Sigmoid colon (tissue), 7 donors: ENCODE measurements around the gene C11orf16. TPM values are rescaled to one million over a fixed set of nuclear protein-coding genes. Genes with fewer than 3 reads are reported as not detected.

ENCODE experiments used
- DNase-seq: peaks from one replicate; pipeline ENCODE4 v3.0.0-alpha.2; 2019
- H3K27ac ChIP-seq, 4 donors: fragments of 200-600 bp; sonication (generic); one replicate each; pipeline ENCODE4 v1.5.1; 2016 to 2019; ENCODE audit warnings: mild to moderate bottlenecking in 1 of 4
- H3K27me3 ChIP-seq, 3 donors: fragments of 200-600 bp; sonication (generic); one replicate each; pipeline ENCODE4 v1.5.1; 2019; ENCODE audit warnings: mild to moderate bottlenecking in 1 of 3
- H3K36me3 ChIP-seq, 4 donors: fragments of 200-600 bp; sonication (generic); one replicate each; pipeline ENCODE4 v1.5.1; 2016 to 2019
- H3K4me1 ChIP-seq, 4 donors: fragments of 200-600 bp; sonication (generic); one replicate each; pipeline ENCODE4 v1.5.1; 2017 to 2019
- H3K4me3 ChIP-seq, 4 donors: fragments of 200-600 bp; sonication (generic); one replicate each; pipeline ENCODE4 v1.5.1; 2017 to 2019; ENCODE audit warnings: mild to moderate bottlenecking in 2 of 4, moderate library complexity in 1 of 4
- H3K9me3 ChIP-seq, 4 donors: fragments of 200-600 bp in 3 of 4; sonication (generic) in 3 of 4; one replicate each; pipeline versions ENCODE4 v1.5.1 to v1.6.1; 2013 to 2019
- EP300 ChIP-seq, 4 donors: sonication (generic); formaldehyde crosslinking; IDR thresholded peaks; one replicate each; pipeline ENCODE4 v1.6.1; 2017; ENCODE audit warnings: antibody characterized with exemption in 4 of 4
- POLR2A ChIP-seq, 2 donors: fragments of 450-650 bp; IDR thresholded peaks; one replicate each; pipeline ENCODE4 v1.6.1; 2016; ENCODE audit warnings: antibody characterized with exemption in 2 of 2, mild to moderate bottlenecking in 2 of 2, moderate library complexity in 2 of 2
- POLR2AphosphoS5 ChIP-seq, 4 donors: sonication (generic); formaldehyde crosslinking; IDR thresholded peaks; one replicate each; pipeline ENCODE4 v1.6.1; 2017; ENCODE audit warnings: antibody characterized with exemption in 4 of 4
- WGBS, 2 donors: extraction: QIAGEN DNeasy Blood & Tissue Kit; methylation state at CpG; one replicate each; pipeline ENCODE4 v1.1.7; 2013; 5-methylcytosine and 5-hydroxymethylcytosine counted together
- intact Hi-C: fragments of 100-400 bp; cut with DNase I; formaldehyde crosslinking; loops from one replicate; pipeline ENCODE4 v1.15.1; 2023
- polyA plus RNA-seq, 3 donors: library from polyadenylated mRNA; stranded (reverse); fragments of 200-250 nt; gene quantifications; one replicate each; pipeline ENCODE4 v1.2.3, GENCODE V29; 2013
- total RNA-seq, 4 donors: library from RNA; depleted of rRNA; stranded (reverse); fragments of >200 nt; gene quantifications; one replicate each; pipeline ENCODE4 v1.1.0, GENCODE V29; 2016
- TF ChIP-seq, protein P1 (sequence below), 4 experiments: fragments of 450-650 bp in 3 of 4; fragments of 200-600 bp in 1 of 4; IDR thresholded peaks; one replicate each; pipeline ENCODE4 v1.5.1; 2016 to 2019; ENCODE audit warnings: antibody characterized with exemption in 4 of 4, mild to moderate bottlenecking in 3 of 4, moderate library complexity in 2 of 4
- donor health status: healthy with polysubstance abuse.
- donor health status: Bipolar disorder and iron deficiency.
- donor health status: healthy.

The C11orf16 gene
- total and polyA plus RNA-seq, 7 donors = not detected

DNA sequence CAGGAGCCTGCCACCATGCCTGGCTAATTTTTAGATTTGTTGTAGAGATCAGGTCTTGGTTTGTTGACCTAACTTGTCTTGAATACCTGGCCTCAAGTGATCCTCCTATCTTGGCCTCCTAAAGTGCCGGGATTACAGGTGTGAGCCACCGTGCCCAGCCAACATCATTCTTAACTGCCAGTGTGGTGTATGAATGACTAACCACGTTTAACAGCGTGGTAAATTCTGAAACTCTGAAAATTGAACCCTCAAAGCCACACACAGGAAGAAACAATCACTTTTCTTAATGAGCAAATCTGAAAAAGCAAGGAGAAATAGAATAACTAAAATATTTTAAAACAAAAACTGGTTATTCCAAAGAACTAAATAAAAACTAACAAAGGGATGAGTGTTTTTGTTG is 24.1 kb upstream of the C11orf16 start:
- Histone ChIP-seq H3K4me1 (peaks cover 0 to 21% (median 16%) of the 10 kb centered on the region in 4 donors), H3K27me3 (no peaks in the 10 kb centered on the region), H3K27ac (no peak overlapping the region), H3K4me3 (no peak overlapping the region), H3K9me3 (no peaks in the 10 kb centered on the region), H3K36me3 (peaks cover 6 to 50% (median 14%) of the 10 kb centered on the region in 4 donors)
- 80 to 89% methylated on average over 4 of the region's 4 CpGs for WGBS, 2 donors
- intact Hi-C loops = no loop called here
- DNase-seq = no peak
- TF ChIP-seq, protein P1, sequence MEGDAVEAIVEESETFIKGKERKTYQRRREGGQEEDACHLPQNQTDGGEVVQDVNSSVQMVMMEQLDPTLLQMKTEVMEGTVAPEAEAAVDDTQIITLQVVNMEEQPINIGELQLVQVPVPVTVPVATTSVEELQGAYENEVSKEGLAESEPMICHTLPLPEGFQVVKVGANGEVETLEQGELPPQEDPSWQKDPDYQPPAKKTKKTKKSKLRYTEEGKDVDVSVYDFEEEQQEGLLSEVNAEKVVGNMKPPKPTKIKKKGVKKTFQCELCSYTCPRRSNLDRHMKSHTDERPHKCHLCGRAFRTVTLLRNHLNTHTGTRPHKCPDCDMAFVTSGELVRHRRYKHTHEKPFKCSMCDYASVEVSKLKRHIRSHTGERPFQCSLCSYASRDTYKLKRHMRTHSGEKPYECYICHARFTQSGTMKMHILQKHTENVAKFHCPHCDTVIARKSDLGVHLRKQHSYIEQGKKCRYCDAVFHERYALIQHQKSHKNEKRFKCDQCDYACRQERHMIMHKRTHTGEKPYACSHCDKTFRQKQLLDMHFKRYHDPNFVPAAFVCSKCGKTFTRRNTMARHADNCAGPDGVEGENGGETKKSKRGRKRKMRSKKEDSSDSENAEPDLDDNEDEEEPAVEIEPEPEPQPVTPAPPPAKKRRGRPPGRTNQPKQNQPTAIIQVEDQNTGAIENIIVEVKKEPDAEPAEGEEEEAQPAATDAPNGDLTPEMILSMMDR (IDR thresholded peaks at IDR 0.05) = no peak
- TF ChIP-seq EP300 (IDR thresholded peaks at IDR 0.05) = no peak
- TF ChIP-seq POLR2AphosphoS5 (IDR thresholded peaks at IDR 0.05) = no peak
- TF ChIP-seq POLR2A (IDR thresholded peaks at IDR 0.05) = no peak

GRCh38 chr11:8948886-8949285 is 16.1 kb upstream of the C11orf16 start:
- H3K4me3 ChIP-seq = no peak overlapping the region
- H3K27me3 ChIP-seq = no peaks in the 10 kb centered on the region
- TF ChIP-seq POLR2A (IDR thresholded peaks at IDR 0.05) = no peak
- no peaks in the 10 kb centered on the region for H3K9me3 ChIP-seq
- peaks cover 4 to 78% (median 16%) of the 10 kb centered on the region in 4 donors for H3K36me3 ChIP-seq
- DNase-seq = no peak
- no peaks in the 10 kb centered on the region for H3K4me1 ChIP-seq
- WGBS, 2 donors = 65 to 85% methylated on average over 3 of the region's 3 CpGs
- intact Hi-C loops = no loop called here
- no peak overlapping the region for H3K27ac ChIP-seq

- Histone ChIP-seq H3K27me3 (no peaks in the 10 kb centered on the region), H3K36me3 (peaks cover under 1 to 63% (median 12%) of the 10 kb centered on the region in 4 donors), H3K4me1 (no peaks in the 10 kb centered on the region), H3K27ac (no peak overlapping the region), H3K4me3 (no peak overlapping the region), H3K9me3 (no peaks in the 10 kb centered on the region)
- 73 to 79% methylated on average over 4 of the region's 4 CpGs for WGBS, 2 donors
- DNase-seq = no peak
- TF ChIP-seq EP300 (IDR thresholded peaks at IDR 0.05) = no peak
- TF ChIP-seq, protein P1 (IDR thresholded peaks at IDR 0.05) = no peak
- TF ChIP-seq POLR2A (IDR thresholded peaks at IDR 0.05) = no peak
- TF ChIP-seq POLR2AphosphoS5 (IDR thresholded peaks at IDR 0.05) = no peak
- intact Hi-C loops = no loop called here
Observed at GRCh38 chr11:8947230-8947943, 14.6 kb upstream of the C11orf16 start.

- peaks cover 0 to 16% (median 5%) of the 10 kb centered on the region in 4 donors for H3K36me3 ChIP-seq
- H3K4me3 ChIP-seq = no peak within 1 kb of the TSS
- no peaks in the 10 kb centered on the region for H3K4me1 ChIP-seq
- TF ChIP-seq, protein P1 (IDR thresholded peaks at IDR 0.05) = no peak
- TF ChIP-seq POLR2AphosphoS5 (IDR thresholded peaks at IDR 0.05) (no peak), POLR2A (IDR thresholded peaks at IDR 0.05) (no peak), EP300 (IDR thresholded peaks at IDR 0.05) (no peak)
- intact Hi-C loops = no loop called here
- H3K27me3 ChIP-seq = no peaks in the 10 kb centered on the region
- no peak for DNase-seq
- 68 to 79% methylated on average over 5 of the region's 5 CpGs for WGBS, 2 donors
- H3K9me3 ChIP-seq = no peaks in the 10 kb centered on the region
- H3K27ac ChIP-seq = no peak within 1 kb of the TSS
Observed at GRCh38 chr11:8942518-8943066, 9.8 kb upstream of the C11orf16 start, which contains the start of gene ASCL3. TSS of gene ASCL3 (minus strand) at chr11:8943016. CDS start at chr11:8938161, 4,855 bp downstream.

DNA sequence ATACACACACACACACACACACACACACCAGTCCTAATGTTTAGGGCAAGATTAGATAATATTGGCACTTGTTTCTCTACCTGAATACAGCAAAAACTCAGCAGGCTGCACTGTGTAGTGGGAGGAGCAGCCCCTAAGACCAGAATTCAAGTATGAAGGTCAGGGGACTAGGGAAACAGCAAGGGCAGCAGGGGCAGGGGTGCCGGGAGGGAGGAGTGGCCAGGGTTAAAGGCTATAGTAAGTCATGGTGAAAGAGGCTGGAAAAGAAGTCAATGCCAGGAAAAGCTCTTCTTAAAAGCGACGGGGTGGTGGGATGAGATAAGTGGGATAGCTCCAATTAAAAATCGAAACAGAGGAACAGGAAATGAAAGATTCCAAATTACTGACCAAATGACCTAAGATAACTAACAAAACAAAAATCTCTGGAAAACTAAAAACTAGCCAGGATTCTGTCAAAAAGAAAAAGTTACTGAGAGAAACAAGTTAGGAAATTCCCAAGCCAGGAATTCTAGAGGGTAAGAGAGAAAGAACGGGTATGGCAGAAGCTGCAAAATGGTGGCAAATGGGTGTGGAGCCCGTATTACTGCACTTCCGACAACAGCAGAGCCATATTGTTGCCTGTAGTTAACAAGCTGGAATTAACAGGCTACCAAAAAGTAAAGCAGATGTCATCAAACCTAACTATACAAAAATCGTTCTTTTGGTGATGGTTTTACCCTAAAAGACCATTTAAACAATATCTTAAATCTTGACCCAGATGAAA is 8.8 kb upstream of the C11orf16 start:
- TF ChIP-seq POLR2A (IDR thresholded peaks at IDR 0.05) (no peak), EP300 (IDR thresholded peaks at IDR 0.05) (no peak), POLR2AphosphoS5 (IDR thresholded peaks at IDR 0.05) (no peak)
- TF ChIP-seq, protein P1 (IDR thresholded peaks at IDR 0.05) = no peak
- intact Hi-C loops = no loop called here

More for the DNA sequence above, 8.8 kb upstream of the C11orf16 start:
- WGBS, 2 donors = 73 to 78% methylated on average over 8 of the region's 8 CpGs
- no peak for DNase-seq
- Histone ChIP-seq H3K27me3 (no peaks in the 10 kb centered on the region), H3K4me1 (no peaks in the 10 kb centered on the region), H3K4me3 (no peak overlapping the region), H3K9me3 (no peaks in the 10 kb centered on the region), H3K27ac (no peak overlapping the region), H3K36me3 (peaks cover 0 to 5% (median 0%) of the 10 kb centered on the region in 4 donors)
